ENCODE measurements around the gene OTUB1.

The OTUB1 gene

GRCh38 chr11:63978551-63979239 lies 7.5 kb upstream of the OTUB1 start:
- DNase-seq, result no peak

- no peak for DNase-seq
These were observed 6.8 kb upstream of the OTUB1 start for GRCh38 chr11:63979426-63979825.

GRCh38 chr11:63985812-63986155 lies 454 bp upstream of the OTUB1 start:
- peak; percentile 39 for DNase-seq

- DNase-seq, result no peak
These were observed 785 bp downstream of the OTUB1 start for GRCh38 chr11:63986932-63987513.

GRCh38 chr11:63991558-63991957 lies 5.3 kb downstream of the OTUB1 start:
- no peak for DNase-seq

- no peak for DNase-seq
These were observed 6.9 kb downstream of the OTUB1 start for GRCh38 chr11:63993100-63993499.

GRCh38 chr11:63993993-63994392 lies 7.8 kb downstream of the OTUB1 start:
- DNase-seq, result peak; percentile 46

GRCh38 chr11:63996512-63996911 lies 10.3 kb downstream of the OTUB1 start:
- no peak for DNase-seq

- DNase-seq, result no peak
These were observed 11.0 kb downstream of the OTUB1 start for GRCh38 chr11:63997104-63997700.

GRCh38 chr11:63997801-63998337 lies 11.6 kb downstream of the OTUB1 start:
- no peak for DNase-seq

- no peak for DNase-seq
These were observed 12.5 kb downstream of the OTUB1 start for GRCh38 chr11:63998558-63999348.

GRCh38 chr11:63999349-64000025 lies 13.2 kb downstream of the OTUB1 start:
- DNase-seq, result peak; percentile 47

- DNase-seq, result peak; percentile 91
These were observed 13.9 kb downstream of the OTUB1 start for GRCh38 chr11:64000026-64000739.

GRCh38 chr11:64000740-64001483 lies 14.7 kb downstream of the OTUB1 start:
- DNase-seq, result no peak

GRCh38 chr11:64001484-64002420 lies 15.5 kb downstream of the OTUB1 start:
- DNase-seq, result peak; percentile 11

- no peak for DNase-seq
These were observed 17.8 kb downstream of the OTUB1 start for GRCh38 chr11:64003807-64004589.

GRCh38 chr11:64004590-64004984 lies 18.3 kb downstream of the OTUB1 start:
- no peak for DNase-seq

GRCh38 chr11:64005691-64006090 lies 19.5 kb downstream of the OTUB1 start:
- DNase-seq, result no peak

- no peak for DNase-seq
These were observed 20.2 kb downstream of the OTUB1 start for GRCh38 chr11:64006398-64006797.
